Memory B cell (primary cell): Measurements from ENCODE around the gene GABRG3.

Experiments used
- ATAC-seq: fragments of 150-1000 bp; cut with Tn5 transposase; 2 replicates; pipeline ENCODE4 v1.10.0; 2021; ENCODE audit warnings: low read depth, mild to moderate bottlenecking, moderate library complexity
- DNase-seq, 2 donors: peaks; one replicate each; pipeline ENCODE4 v3.0.0; 2022; ENCODE audit warnings: low spot score in 2 of 2
- H3K27ac Mint-ChIP-seq: one replicate; pipeline ENCODE4 v1.8.0; 2022; ENCODE audit warnings: mild to moderate bottlenecking, moderate library complexity, mixed read lengths
- H3K27me3 Mint-ChIP-seq: one replicate; pipeline ENCODE4 v1.8.0; 2022; ENCODE audit warnings: mixed read lengths
- H3K36me3 Mint-ChIP-seq: one replicate; pipeline ENCODE4 v1.8.0; 2022; ENCODE audit warnings: mild to moderate bottlenecking, mixed read lengths
- H3K4me1 Mint-ChIP-seq: one replicate; pipeline ENCODE4 v1.8.0; 2022; ENCODE audit warnings: mixed read lengths
- H3K4me3 Mint-ChIP-seq: one replicate; pipeline ENCODE4 v1.8.0; 2022; ENCODE audit warnings: mild to moderate bottlenecking, moderate library complexity, mixed read lengths
- H3K9me3 Mint-ChIP-seq: one replicate; pipeline ENCODE4 v1.8.0; 2022; ENCODE audit warnings: mixed read lengths

The GABRG3 gene

DNA sequence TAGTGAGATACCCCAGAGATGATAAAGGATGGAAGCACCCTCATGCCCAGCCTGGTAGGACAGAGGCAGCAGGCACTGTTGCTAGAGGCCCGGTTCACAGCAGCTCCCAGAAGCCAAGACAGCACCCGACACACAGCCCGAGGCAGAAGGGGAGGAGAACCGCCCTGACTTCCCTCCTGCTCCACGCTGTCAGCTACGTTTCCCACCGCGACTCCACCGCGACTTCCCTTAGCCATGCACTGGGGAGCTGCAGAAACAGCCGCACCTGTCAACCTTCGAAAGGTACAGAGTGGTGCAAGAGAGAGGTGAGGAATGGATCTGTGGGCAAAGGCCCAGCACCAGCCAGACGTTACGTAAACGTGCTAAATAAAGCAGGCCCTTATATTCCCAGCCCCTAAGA lies 529.2 kb downstream of the GABRG3 start:
- H3K27me3 Mint-ChIP-seq = no peaks in the 10 kb centered on the region
- H3K4me3 Mint-ChIP-seq = no peak overlapping the region
- no peak overlapping the region for H3K27ac Mint-ChIP-seq
- no peaks in the 10 kb centered on the region for H3K36me3 Mint-ChIP-seq
- ATAC-seq = no peak
- no peak for DNase-seq
- H3K9me3 Mint-ChIP-seq = peaks cover 5% of the 10 kb centered on the region
- no peaks in the 10 kb centered on the region for H3K4me1 Mint-ChIP-seq

- H3K9me3 Mint-ChIP-seq = peaks cover 9% of the 10 kb centered on the region
- H3K4me1 Mint-ChIP-seq = no peaks in the 10 kb centered on the region
- no peak overlapping the region for H3K4me3 Mint-ChIP-seq
- DNase-seq (no peak), ATAC-seq (no peak)
- H3K27me3 Mint-ChIP-seq = no peaks in the 10 kb centered on the region
- H3K36me3 Mint-ChIP-seq = no peaks in the 10 kb centered on the region
- H3K27ac Mint-ChIP-seq = no peak overlapping the region
These were observed 535.8 kb downstream of the GABRG3 start for GRCh38 chr15:27506752-27507151.

DNA sequence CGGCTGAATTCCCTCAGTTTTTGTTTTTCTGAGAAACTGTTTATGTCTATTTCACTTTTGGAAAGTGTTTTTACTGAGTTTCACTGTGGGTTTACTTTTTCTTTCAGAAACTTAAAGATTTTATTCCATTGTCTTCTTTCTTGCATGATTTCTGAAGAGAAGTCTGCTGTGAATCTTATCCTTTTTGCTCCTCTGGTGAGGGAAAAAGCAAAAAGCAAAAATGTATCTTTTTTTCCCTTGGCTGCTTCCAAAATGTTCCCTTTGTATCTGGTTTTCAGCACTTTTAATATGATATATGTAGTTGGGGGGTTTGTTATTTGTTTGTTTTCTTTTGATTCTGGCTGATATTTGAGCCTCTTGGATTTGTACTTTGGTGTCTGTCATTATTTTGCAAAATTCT lies 538.0 kb downstream of the GABRG3 start:
- ATAC-seq = no peak
- Mint-ChIP-seq H3K36me3 (no peaks in the 10 kb centered on the region), H3K9me3 (peaks cover 11% of the 10 kb centered on the region), H3K4me1 (no peaks in the 10 kb centered on the region), H3K27ac (no peak overlapping the region), H3K27me3 (no peaks in the 10 kb centered on the region), H3K4me3 (no peak overlapping the region)
- no peak for DNase-seq

DNA sequence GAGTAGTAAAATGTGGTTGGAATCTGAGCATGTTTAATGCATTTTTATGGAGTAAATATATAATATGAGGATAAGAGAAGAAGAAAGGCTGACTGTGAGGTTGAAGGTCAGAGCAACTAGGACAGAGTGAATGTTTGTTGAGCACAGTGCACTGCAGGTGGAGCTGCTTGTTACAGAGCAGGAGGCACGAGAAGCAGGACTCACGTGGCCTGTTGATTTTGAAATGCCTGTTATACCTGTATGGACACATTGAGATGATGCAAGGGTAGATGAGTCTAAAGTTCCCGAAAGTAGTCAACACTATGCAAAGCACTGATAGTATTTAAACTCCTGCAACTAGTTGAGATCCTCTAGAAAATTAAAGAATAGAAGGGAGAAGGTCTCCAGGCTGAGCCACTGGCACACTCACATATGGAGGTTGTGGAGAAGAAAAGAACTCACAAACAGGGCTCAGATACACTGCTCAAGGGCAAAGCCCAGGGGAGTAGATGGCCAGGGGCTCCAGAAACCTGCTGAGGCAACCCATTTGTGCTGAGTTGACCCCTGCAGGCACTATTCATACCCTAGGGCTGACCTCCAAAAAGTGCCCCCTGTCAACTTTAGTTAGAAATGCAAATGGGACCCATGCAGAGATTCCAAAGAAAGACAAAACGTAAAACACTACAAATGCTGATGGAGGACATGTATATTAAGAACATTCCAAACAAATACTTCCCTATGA lies 541.5 kb downstream of the GABRG3 start:
- Mint-ChIP-seq H3K9me3 (peaks cover 13% of the 10 kb centered on the region), H3K27me3 (no peaks in the 10 kb centered on the region), H3K4me3 (no peak overlapping the region), H3K27ac (no peak overlapping the region), H3K36me3 (no peaks in the 10 kb centered on the region), H3K4me1 (no peaks in the 10 kb centered on the region)
- no peak for DNase-seq
- no peak for ATAC-seq

GRCh38 chr15:27514526-27514925 lies 543.5 kb downstream of the GABRG3 start:
- Mint-ChIP-seq H3K27me3 (no peaks in the 10 kb centered on the region), H3K4me1 (no peaks in the 10 kb centered on the region)

GRCh38 chr15:27527490-27528067 lies 556.6 kb downstream of the GABRG3 start:
- Mint-ChIP-seq H3K4me1 (no peaks in the 10 kb centered on the region), H3K27ac (no peak overlapping the region), H3K27me3 (no peaks in the 10 kb centered on the region), H3K4me3 (no peak overlapping the region), H3K36me3 (no peaks in the 10 kb centered on the region), H3K9me3 (peaks cover 15% of the 10 kb centered on the region)
- ATAC-seq (no peak), DNase-seq (no peak)

More at GRCh38 chr15:27514526-27514925, 543.5 kb downstream of the GABRG3 start:
- peaks cover 10% of the 10 kb centered on the region for H3K9me3 Mint-ChIP-seq
- DNase-seq (no peak), ATAC-seq (no peak)
- no peaks in the 10 kb centered on the region for H3K36me3 Mint-ChIP-seq
- no peak overlapping the region for H3K4me3 Mint-ChIP-seq
- no peak overlapping the region for H3K27ac Mint-ChIP-seq

DNA sequence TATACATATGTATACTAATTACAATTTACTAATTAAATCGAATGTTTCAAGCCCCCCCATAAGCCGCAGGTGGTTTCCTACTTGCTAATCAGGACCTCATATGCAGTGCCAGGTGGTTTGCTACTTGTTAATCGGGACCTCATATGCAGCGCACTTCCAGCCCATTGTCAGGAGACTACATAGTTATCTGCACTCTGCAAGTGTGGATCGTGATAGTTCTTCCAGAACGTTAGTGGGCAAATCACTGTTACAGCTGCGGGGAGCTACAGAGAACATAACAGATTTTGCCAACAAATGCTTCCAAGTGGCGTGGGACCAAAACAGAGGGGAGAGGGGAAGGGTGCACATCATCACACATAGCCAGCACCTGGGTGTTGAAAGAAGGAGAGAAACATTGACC lies 558.4 kb downstream of the GABRG3 start:
- Mint-ChIP-seq H3K4me3 (no peak overlapping the region), H3K27ac (no peak overlapping the region), H3K36me3 (no peaks in the 10 kb centered on the region), H3K4me1 (no peaks in the 10 kb centered on the region), H3K9me3 (peaks cover 8% of the 10 kb centered on the region), H3K27me3 (no peaks in the 10 kb centered on the region)
- ATAC-seq = no peak
- no peak for DNase-seq

DNA sequence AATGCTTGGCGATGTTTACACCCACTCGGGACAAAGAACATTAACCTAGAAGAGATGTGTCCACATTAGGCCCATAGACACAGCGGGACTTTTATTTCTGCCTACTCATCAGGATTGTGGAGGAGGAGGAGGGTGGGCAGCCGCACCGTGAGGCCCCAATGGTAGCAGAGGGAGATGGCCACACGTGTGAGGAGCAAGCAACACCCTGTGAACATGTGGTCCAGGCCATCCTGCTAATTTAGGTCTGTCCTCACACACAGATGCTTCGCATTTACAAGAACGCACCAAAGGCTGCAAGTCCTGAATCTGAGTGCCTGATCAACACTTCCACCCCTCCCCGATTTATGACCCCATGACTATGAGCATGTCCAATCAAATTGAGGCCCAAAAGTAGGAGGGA lies 560.0 kb downstream of the GABRG3 start:
- no peaks in the 10 kb centered on the region for H3K36me3 Mint-ChIP-seq
- no peak overlapping the region for H3K4me3 Mint-ChIP-seq
- no peaks in the 10 kb centered on the region for H3K4me1 Mint-ChIP-seq
- peaks cover 7% of the 10 kb centered on the region for H3K9me3 Mint-ChIP-seq
- H3K27ac Mint-ChIP-seq = no peak overlapping the region
- DNase-seq (no peak), ATAC-seq (no peak)
- no peaks in the 10 kb centered on the region for H3K27me3 Mint-ChIP-seq

DNA sequence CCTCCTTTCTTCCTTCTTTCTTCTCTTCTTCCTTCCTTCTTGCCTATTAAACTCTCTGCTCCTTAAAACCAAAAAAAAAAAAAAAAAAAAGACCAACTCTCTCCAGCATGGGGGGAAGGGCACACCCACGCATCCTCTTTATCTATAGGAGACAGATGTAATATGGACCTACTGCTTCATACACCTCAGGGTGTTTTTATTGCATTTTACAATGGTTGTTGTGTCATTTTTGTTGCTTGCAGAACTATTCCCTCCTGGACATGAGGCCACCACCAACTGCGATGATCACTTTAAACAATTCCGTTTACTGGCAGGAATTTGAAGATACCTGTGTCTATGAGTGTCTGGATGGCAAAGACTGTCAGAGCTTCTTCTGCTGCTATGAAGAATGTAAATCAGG lies 561.4 kb downstream of the GABRG3 start:
- H3K27ac Mint-ChIP-seq = no peak overlapping the region
- H3K9me3 Mint-ChIP-seq = peaks cover 2% of the 10 kb centered on the region
- no peaks in the 10 kb centered on the region for H3K36me3 Mint-ChIP-seq
- no peaks in the 10 kb centered on the region for H3K4me1 Mint-ChIP-seq
- H3K4me3 Mint-ChIP-seq = no peak overlapping the region
- DNase-seq (no peak), ATAC-seq (no peak)
- H3K27me3 Mint-ChIP-seq = no peaks in the 10 kb centered on the region

GRCh38 chr15:27535445-27536129 lies 564.6 kb downstream of the GABRG3 start:
- peaks cover 4% of the 10 kb centered on the region for H3K9me3 Mint-ChIP-seq
- H3K4me1 Mint-ChIP-seq = no peaks in the 10 kb centered on the region
- H3K4me3 Mint-ChIP-seq = no peak overlapping the region
- ATAC-seq = no peak
- no peak for DNase-seq
- no peak overlapping the region for H3K27ac Mint-ChIP-seq
- no peaks in the 10 kb centered on the region for H3K27me3 Mint-ChIP-seq
- no peaks in the 10 kb centered on the region for H3K36me3 Mint-ChIP-seq

GRCh38 chr15:27538325-27538724 lies 567.3 kb downstream of the GABRG3 start:
- no peaks in the 10 kb centered on the region for H3K4me1 Mint-ChIP-seq
- ATAC-seq = no peak
- H3K36me3 Mint-ChIP-seq = no peaks in the 10 kb centered on the region
- DNase-seq = no peak
- no peak overlapping the region for H3K4me3 Mint-ChIP-seq
- H3K27me3 Mint-ChIP-seq = no peaks in the 10 kb centered on the region
- H3K27ac Mint-ChIP-seq = no peak overlapping the region
- H3K9me3 Mint-ChIP-seq = peaks cover 2% of the 10 kb centered on the region

- no peaks in the 10 kb centered on the region for H3K4me1 Mint-ChIP-seq
- H3K4me3 Mint-ChIP-seq = no peak overlapping the region
- no peaks in the 10 kb centered on the region for H3K36me3 Mint-ChIP-seq
- ATAC-seq (no peak), DNase-seq (no peak)
- peaks cover 2% of the 10 kb centered on the region for H3K9me3 Mint-ChIP-seq
- H3K27me3 Mint-ChIP-seq = no peaks in the 10 kb centered on the region
- H3K27ac Mint-ChIP-seq = no peak overlapping the region
These were observed 570.6 kb downstream of the GABRG3 start for GRCh38 chr15:27541581-27541980.

DNA sequence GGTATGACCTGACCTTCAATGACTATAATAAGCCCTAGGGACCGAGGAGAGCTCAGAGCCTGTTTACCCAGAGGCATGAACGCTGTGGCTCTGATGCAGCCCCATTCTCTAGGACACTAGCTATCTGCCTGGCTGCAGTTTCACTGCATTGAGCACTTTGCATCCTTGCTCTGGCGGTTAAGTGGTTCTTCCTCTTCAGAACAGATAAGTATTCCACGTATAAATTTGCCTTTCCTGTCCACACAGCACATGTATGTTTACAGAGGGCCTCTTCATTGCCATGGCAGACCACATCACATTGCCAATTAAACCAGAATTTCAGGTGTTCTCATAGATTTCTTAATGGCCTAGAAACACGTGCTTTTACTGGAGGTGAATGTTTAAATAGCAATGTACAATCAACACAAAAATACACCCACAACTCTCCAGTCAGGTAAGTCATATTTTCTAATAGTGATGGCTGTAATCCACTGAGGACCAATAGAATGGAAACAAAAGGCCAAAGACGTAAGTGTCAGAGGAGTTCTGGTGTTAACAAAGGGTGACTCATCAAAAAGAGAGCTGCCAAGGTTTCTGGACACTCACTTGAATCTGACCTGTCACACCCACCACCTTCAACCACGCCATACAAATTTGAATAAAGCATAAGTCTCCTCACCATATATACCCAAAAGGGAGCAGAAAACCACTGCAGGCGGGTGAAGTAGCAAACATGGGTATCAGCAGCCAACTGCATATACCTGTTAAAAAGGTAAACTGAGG lies 574.7 kb downstream of the GABRG3 start:
- H3K27ac Mint-ChIP-seq = no peak overlapping the region
- H3K4me1 Mint-ChIP-seq = no peaks in the 10 kb centered on the region
- no peaks in the 10 kb centered on the region for H3K36me3 Mint-ChIP-seq
- no peaks in the 10 kb centered on the region for H3K27me3 Mint-ChIP-seq
- H3K4me3 Mint-ChIP-seq = no peak overlapping the region
- DNase-seq (no peak), ATAC-seq (no peak)
- no peaks in the 10 kb centered on the region for H3K9me3 Mint-ChIP-seq

GRCh38 chr15:27549746-27550145 lies 578.8 kb downstream of the GABRG3 start:
- H3K36me3 Mint-ChIP-seq = no peaks in the 10 kb centered on the region
- DNase-seq (no peak), ATAC-seq (no peak)
- no peak overlapping the region for H3K4me3 Mint-ChIP-seq
- no peaks in the 10 kb centered on the region for H3K27me3 Mint-ChIP-seq
- peaks cover 4% of the 10 kb centered on the region for H3K9me3 Mint-ChIP-seq
- H3K27ac Mint-ChIP-seq = no peak overlapping the region
- no peaks in the 10 kb centered on the region for H3K4me1 Mint-ChIP-seq
